Stimulated activated CD4-positive, alpha-beta T cell treated with anti-CD3 and anti-CD28 coated beads, Interleukin-1b, Interleukin-23, amount 100 ng/mL, for 1 hour (primary cell): ENCODE results near the gene EXOC3L2.
"Not testable (repeated sequence)": the region's sequence is repeated elsewhere in the genome, so short reads cannot be mapped to it uniquely, and the experiment has no call there.

Experiments
- DNase-seq, 2 donors: peaks; one replicate each; pipeline ENCODE4 v3.0.0-alpha.2; 2020; ENCODE audit warnings: low read depth in 2 of 2

Gene EXOC3L2

DNA sequence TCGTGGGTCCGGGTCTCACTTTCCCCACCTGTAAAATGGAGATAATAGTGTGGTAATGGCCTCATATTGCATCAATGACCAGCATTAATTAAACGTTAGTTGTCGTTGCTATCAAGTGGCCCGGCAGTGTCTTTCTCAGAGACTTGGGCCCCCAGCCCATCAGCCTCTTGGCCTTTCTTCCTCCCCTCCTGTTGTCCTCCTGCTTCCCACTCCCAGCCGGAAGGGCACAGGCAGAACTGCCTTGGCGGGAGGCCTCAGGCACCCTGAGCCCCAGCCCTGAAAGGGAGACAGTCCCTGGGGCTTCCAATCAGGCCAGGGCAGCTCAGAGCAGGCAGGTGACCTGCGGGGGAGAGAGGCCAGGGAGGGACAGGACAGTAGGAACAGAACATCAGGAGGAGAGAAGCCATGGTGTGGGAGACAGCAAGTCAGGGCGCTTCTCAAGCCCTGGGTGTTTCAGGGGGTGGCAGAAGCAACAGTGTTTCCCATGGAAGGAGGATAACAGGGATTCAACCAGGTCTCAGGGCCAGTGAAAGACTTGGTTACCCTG is 10.5 kb upstream of the EXOC3L2 start:
- no peak for DNase-seq

DNA sequence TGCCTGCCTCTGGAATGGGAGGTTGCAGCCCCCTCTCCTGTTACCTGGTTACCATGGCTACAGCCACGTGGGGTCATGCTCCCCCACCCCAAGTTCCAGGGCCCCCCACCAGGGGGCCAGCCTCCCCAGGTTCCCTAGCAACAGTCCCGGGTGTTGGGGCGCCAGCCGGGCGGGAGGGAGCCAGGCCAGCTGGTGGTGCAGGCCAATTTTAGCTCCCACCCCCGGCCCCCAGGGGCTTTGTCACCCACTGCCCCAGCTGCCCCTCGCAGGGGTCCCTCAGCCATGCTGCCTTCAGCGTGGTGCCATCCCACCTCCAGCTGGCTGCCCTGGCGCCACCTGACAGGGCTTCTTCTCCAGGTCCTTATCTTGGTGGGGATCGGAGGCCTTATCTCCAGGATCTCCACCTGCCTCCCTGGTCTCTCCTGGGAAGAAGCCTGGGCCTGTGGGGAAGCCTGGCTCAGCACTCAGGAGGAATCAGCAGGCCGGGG is 8.9 kb upstream of the EXOC3L2 start:
- no peak for DNase-seq

DNA sequence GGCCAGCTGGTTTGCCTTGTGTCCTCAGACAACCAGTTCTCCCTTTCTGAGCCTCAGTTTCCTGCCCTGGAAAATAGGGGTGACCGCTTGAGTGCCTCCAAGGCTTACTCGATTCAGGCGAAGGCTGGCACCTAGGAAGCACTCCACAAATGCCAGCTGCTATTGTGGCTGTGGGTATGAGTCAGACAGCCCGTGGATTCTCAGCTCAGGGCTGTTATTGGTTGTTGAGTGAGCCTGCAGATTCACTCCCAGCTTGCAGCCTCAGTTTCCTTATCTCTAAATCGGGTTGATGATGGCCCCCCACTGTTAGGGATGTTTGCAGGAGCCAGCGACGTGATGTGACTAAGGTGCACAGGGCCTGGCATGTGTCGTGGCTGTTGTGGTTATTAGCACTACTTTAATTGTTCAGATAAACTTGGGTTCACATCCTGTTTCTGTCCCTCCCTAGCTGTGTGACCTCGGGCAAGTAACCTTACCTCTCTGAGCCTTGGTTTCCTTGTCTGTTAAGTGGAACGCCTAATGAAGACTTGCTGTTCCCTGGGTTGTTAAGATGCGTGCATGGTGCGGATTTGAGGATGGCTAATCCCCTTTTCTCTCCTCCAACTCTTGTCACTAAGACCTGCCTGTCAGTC is 8.3 kb upstream of the EXOC3L2 start:
- DNase-seq = no peak

DNA sequence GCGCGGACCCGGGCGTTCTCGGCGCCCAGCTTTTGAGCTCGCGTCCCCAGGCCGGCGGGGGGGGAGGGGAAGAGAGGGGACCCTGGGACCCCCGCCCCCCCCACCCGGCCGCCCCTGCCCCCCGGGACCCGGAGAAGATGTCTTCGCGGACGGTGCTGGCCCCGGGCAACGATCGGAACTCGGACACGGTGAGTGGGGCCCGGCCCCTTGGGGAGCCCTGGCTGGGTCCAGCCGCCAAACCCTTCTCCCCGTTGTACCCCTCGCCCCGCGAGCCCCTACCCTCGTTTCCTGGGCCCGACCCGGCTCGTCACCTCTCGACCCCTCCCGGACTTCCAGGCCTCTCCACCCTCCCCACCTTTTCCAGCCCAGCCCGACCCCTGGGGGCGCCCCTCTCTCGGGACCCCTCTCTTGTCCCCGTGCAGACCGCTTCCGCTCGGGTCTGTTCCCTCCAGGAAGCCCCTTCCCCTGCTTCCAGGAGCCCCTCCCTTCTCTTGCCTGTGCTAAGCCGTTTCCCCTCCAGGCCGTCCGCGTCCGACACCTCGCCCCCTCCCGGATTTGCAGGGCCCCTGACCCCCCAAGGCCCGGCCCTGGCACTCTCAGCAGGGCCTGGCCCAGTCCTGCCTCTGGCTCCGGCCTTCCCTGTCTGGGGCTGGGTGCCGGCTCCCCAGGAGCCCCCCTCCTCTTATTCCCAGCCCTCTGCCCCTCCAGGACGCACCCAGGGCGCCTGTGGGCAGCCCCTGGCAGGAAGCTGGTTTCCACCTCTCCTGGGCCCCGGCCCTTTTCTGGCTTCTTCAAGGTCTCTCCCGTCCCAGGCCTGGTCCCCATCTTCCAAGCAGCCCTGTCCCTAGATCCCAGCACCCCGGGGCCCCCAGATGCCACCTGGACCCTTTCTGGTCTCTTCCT is 6.5 kb upstream of the EXOC3L2 start:
- DNase-seq = no peak

DNA sequence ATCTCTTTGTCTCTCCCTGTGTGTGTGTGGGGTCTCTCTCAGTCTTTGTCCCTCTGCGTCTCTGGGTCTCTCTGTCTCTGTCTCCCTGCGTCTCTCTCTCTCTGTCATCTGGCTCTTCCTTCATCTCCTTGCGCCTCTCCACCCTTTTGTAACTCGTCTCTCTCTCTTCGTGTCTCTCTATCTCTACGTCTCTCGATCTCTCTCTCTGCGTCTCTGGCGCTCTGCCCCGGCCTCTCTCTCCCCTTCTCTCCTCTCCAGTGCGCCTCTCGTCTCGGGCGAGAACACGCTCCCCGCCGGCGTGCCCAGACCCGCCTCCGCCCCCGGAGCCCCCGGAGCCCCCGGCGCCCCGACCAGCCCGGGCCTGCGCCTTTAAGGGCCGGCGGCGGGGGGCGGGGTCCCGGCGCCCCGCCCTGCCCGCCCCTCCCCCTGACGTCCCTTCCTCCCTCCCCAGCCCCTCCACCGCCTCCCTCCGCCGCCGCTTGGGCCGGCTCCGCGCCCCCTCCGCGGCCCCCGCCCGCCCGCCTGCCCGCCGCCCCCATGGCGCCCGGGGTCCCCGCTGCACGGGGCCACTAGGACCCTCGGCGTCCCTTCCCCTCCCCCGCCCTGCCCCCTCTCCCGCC is 5.7 kb upstream of the EXOC3L2 start, which contains the start of gene MARK4:
MARK4 (plus strand) TSS at position 440 of the 620 bp plus-strand sequence. CDS start 318 bp downstream, outside the sequence.
- DNase-seq = peak in 1 of 2 donors; percentile 29

DNA sequence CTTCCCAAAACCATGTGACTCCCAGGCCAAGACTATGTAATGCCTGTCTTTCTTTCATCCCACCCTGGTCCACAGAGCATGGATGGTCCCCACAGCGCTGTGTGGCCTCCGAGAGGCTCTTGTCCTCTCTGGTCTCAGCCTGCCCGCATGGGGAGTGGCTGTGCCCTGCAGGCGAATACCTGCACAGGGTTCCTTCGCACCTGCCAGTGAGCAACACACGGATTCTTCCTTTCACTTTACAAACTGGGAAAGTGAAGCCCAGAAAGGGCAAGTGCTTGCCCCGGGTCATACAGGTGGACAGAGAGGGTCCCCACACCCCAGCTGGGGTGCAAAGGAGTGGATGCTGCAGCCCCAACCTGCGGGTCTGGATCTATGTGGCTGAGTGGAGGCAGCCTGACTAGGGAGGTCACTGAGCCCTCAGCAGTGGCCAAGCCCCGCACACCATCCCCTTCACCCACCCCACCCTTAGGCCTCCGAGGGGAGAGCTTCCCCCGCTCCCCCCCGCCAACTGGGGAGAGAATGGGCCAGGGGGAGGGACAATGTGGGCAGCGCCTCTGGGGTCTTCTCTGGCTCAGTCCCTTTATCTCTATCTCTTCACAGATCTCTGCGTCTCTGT is 5.1 kb upstream of the EXOC3L2 start:
- no peak for DNase-seq

DNA sequence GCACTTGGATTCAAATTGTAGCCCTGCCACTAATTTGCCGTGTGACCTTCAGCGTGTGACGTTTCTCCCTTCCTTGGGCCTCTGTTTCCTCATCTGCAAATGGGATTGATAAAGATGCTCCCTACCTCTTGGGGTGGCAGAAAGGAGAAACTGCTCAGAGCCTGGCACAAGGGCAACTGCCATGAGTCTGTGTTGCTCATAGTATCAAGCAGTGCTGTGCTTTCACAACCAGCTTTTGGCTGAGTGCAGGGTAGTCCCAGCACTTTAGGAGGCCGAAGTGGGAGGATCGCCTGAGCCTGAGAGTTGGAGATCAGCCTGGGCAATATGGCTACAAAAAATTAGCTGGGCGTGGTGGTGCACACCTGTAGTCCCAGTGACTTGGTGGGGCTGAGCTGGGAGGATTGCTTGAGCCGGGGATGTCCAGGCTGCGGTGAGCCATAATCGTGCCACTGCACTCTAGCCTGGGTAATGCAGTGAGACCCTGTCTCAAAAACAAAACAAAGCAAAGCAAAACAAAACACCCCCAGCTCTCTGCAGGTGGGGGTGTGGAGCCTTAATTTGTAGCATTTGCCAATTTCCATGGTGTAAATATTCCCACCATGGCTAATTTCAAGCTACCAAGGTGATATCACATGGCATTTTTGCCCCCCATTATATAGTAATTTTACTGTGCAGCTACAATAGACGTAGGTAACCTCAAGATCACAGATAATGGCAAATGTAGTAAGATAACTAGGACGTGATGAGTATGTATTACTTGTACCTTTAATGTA is 4.2 kb upstream of the EXOC3L2 start:
- no peak for DNase-seq

DNA sequence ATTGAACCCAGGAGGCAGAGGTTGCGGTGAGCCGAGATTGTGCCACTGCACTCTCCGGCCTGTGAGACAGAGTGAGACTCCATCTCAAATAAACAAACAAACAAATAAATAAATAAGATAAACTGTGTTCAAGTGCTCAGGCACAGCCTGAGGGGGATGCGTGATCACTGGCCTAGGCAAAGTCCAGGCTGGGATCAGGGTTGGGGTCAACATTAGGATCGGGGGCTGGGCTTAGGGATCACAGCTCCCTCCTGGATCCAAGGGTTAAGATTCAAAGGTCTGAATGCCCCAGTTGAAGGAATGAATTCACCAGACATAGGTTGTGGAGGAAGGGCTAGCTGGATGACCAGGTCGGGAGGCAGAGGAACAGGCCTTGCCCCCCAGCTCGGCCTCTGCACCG is 1.9 kb upstream of the EXOC3L2 start:
- no peak for DNase-seq

DNA sequence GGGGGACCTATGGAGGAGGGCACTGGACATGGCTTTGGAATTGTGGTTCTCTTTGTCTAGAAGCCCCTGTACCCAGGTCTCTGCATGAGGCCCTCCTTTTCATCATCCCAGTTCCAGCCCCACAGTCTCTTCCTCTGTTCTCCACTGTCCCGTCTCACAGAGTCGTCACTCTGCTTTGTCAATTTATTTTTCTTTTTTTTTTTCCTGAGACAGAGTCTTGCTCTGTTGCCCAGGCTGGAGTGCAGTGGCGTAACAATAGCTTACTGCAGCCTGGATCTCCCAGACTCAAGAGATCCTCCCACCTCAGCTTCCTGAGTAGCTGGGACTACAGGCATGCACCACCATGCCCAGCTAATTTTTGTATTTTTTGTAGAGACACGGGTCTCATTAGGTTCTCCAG is 619 bp upstream of the EXOC3L2 start:
- no peak for DNase-seq

DNA sequence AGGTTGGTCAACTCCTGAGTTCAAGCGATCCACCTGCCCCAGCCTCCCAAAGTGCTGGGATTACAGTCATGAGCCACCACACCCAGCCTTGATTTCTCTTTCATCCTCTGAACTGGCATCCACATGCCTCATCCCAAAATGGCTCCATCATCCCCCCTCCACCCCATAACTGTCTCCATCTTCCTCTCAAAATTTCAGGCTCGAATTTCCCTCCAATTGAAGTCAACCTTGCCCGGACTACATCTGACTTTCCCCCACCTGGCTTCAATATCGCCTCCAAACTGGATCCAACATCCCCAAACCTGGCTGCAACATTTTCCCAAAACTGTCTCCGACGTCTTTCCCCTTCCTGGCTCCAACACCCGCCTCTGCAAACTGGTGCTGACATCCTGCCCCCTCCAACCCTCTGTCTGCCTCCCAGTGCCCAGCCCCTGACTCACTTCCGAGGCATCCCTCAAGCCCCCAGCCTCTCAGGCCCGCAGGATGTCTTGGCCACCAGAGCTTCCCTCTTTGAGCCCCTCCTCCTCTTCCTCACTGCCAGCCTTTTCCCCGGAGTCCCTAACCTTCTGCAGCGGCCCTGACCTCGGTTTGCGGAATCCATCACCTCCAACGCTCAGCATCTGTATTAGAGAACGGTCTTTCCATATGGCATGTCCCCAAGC is 943 bp downstream of the EXOC3L2 start:
- DNase-seq = no peak

DNA sequence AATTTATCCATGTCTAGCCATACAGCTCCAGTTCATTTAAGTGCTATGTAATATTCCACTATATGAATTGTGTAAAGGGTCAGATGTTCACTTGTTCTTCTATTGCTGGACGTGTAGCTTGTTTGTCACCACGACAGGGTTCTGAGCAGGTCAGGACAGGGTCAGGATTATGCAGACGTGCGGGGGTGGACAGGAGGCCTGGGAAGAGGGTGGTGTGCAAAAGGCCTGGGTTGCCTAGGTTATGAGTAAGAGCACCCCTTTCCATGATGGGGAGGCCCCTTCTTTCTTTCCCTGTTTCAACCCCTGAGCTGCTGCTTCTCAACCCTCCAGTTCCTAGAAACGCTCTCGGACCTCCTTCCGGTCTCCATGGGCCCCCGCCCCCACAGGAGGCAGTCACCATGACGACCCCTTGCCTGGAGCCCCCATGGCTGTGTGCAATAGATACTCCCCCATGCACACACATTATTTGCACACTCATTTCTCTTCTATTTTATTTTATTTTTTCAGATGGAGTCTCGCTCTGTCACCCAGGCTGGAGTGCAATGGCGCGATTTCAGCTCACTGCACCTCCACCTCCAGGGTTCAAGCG is 2.0 kb downstream of the EXOC3L2 start:
- no peak for DNase-seq

DNA sequence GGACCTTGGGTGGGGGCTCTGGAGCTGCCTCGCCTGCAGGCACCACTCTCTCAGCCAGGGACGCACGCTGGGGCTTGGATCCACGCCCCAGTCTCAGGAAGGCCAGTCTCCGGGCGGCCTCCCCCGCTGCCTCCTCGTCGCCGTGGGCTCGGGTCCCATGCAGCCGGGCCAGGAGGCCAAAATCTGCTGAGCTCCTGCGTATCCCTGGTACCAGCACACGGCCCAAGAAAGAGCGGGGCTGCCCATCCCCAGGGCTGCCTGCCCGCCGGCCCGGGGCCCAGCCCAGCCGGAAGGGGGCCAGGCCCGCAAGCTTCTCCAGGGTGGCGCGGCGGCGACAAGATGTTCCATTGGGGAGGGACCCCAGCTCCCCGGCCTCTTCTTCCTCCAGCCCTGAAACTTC is 6.7 kb downstream of the EXOC3L2 start:
- DNase-seq = no peak

DNA sequence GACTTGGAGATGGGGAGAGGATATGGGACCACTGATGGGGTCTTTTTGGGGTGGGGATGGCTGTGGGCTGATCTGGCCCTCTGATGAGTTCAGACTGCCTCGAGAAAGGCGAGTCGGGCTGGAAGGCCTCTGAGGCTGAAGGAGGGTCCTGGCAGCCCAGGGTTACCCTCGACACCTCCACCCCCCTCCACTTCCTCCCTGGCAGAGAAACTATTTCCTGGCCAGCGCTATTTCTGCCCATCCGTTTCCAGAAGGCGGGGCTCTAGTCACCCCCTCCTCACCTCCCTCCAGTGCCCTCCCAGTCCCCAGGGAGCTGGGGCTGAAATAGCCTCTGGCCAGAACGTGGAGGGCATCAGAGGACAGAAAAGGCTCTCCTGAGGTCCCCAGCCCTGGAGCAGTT is 9.7 kb downstream of the EXOC3L2 start:
- DNase-seq = no peak

DNA sequence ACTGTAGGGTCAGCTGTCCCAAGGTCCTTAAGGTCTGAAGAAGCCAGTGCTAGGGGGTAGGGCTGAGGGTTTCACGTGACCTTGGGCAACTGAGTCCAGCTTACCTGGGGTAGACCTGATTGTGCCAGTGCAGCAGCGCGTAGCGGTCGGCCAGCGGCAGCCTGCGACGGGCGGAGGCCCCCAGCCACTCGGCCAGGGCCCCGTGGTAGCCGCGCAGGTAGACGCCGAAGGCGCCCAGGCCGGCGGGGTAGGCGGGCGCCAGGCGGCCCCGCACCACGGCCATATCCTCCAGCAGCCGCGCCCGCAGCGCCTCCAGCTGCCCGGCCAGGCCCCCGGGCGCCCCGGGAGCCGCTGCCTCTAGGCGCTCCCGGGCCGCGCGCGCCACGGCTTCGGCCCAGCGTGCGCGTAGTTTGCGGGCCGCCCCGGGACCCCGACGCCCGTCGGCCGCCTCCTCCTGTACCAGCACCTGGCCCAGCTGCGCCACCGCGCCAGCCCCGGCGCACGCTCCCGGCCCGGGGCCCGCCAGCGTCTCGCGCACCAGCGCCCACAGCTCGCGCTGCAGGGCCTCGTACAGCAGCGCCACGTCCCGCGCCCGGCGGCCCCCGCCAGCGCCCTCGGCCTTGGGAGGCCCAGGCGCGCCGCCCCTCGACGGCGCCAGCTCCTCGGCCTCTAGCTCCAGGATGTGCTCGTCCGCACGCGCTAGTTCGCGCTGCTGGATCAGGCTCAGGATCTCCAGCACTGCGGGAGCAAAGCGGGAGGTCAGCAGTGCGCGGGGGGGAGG is 10.9 kb downstream of the EXOC3L2 start:
- no peak for DNase-seq

DNA sequence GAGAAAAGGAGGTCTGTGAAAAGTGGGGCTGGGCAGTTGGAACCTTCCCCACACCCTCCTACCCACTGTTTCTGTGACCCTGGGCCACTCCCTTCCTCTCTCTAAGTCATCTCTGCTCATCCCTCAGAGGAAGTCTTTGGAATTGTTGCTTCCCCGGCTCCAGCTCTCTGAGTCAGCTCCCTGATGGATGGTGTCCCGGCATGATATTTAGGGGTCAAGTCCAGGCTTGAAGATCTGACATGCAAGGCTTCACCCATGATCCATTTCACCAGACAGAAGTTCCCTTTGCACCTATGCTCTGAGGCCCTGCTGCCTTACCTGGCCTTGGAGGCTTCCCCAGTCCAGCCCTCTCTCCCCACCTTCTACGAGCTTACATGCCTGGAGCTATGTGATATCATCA is 13.3 kb downstream of the EXOC3L2 start:
- no peak for DNase-seq

DNA sequence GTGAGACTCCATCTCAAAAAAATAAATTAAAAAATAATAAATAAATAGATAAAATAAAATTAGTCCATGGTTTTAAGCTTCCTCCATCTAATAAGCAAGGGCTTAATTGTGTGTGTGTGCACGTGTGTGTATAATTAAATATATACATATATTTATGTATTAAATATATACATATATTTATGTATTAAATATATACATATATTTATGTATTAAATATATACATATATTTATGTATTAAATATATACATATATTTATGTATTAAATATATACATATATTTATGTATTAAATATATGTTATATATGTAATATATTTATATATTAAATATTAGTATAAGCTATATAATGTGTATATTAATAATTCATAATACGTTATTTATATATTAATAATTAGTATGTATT is 16.2 kb downstream of the EXOC3L2 start:
- not testable (repeated sequence) for DNase-seq

DNA sequence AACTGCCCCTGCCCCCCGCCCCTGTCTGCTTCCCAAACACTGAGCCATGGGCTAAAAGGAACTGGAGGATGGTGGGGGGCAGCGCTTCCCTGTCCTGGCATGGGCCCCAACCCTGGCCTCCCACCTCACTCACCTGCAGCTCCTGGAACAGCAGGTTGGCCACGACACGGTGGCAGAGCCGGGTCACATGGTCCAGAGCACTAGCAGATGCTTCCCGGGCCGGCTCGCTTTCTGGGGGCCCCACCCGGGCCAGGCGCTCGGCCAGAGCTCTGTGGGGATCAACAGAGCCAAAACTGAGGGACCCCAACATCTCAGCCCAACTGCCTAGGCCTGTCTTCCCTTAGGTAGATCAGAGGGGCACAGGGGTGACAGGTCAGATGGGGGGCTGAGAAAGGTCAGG is 20.6 kb downstream of the EXOC3L2 start:
- DNase-seq = no peak

DNA sequence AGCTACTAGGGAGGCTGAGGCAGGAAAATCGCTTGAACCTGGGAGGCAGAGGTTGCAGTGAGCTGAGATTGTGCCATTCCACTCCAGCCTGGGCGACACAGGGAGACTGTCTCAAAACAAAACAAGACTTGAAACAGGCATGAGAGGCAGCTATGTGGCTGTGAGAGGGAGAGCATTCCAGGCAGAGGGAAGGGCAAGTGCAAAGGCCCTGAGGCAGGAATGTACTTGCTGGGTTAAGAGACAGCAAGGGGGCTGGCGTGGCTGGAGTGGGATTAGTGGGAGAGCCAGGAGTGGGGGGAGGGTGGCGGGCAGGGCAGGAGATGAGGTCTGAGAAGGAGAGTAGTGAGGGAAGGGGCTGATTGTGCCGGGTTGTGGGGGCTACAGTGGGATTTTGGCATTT is 21.3 kb downstream of the EXOC3L2 start:
- no peak for DNase-seq

DNA sequence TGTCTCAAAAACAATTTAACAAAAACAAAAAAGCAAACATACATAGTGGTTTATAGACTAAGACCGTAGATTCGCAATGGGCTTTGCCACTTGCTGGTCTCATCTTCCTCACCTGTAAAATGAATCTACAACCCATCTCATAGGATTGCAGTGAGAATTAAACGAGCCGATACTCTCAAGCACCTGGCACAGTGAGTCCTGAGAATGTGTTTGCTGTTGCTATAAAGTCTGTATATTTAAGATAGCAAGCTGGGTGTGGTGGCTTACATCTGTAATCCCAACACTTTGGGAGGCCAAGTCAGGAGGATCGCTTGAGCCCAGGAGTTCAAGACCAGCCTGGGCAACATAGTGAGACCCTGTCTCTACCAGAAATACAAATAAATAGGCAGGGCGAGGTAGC is 22.5 kb downstream of the EXOC3L2 start:
- DNase-seq = no peak
